Raji (cell line): ENCODE results near the gene PIK3C2G.

ENCODE experiments used
- POLR2A ChIP-seq: IDR thresholded peaks from 2 replicates; pipeline ENCODE4 v1.6.1; 2011; ENCODE audit warnings: low read depth, low read length, control low read depth; ENCODE audit not compliant: insufficient read depth

PIK3C2G gene

DNA sequence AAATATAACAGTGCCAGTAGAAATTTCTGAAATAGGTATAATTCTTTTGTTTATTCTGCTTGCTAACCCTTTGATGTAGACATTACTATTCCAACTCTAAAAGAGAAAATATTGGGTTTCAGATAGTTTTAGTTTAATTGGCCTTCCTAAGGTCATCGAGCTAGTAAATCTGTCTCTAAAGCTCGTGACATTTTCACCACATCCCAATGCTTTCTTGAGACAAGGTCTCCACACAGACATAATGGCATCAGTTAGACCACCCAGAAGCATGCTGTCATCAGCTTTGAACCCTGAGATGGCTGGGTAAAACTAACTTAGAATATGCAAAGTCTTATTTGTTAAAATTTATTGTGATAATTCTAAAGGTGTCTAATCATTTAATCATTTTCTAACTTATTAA is 52.0 kb downstream of the PIK3C2G start:
- TF ChIP-seq POLR2A = no peak

DNA sequence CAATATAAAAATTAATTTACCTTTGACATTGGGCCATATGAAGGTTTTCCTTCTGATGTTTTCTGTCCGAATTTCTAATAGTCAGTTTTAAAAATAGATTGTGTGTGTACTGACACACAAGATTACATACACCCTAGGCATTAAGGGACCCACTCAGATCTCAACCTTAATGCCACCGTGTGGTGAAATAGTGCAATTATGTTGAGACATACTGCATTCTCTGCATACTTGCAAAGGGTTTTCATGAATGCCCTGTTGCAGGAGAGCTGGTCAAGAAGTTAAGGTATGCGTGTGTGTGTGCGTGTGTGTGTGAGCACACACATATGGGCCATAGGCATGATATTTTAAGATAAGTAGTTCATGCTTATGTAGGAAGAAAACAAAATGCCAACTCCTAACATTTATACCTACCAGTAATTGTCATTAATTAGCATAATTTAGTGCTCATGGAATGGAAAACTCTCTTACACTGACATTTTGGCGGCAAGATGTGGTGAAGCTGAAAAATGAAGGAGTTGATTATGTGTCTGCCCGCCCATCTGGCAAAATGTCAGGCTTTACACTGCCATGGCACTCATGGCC is 58.8 kb downstream of the PIK3C2G start:
- no peak for TF ChIP-seq POLR2A

DNA sequence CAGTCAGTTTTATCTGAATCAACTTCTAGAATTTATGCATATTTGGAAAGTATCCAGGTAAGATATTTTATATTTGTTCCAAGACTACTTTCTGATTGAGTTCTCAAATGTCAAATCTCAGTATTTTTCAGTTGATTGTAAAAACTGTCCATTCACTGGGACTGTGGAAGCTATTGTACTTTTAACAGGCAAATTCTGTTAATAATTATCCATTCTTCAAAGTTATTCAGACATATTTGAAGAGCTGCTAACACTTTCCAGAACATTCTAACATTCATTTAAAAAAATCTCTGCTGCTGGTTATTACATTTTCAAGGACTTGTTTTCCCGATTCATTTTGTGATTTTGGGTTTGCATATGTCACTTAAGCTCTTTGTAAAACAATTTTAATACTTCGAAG is 59.7 kb downstream of the PIK3C2G start:
- no peak for TF ChIP-seq POLR2A

DNA sequence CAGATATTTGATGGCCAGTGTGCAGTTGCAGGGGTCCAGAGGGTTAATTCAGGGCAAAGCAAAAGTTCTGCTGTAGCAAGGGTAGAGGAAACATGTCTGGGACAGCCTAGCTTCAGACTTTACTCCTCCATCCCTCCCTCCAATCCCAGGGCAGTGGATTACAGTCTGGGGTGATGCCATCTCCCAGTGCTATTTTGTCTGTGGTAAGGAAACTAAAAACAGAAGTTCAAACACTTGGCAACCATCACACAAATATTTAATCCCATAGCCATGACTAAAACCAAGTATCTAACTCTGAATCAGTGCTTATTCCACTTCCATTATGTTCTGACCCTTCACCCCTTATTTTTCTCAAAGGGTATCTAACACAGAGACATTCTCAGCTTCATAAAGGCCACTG is 61.8 kb downstream of the PIK3C2G start:
- TF ChIP-seq POLR2A = no peak

DNA sequence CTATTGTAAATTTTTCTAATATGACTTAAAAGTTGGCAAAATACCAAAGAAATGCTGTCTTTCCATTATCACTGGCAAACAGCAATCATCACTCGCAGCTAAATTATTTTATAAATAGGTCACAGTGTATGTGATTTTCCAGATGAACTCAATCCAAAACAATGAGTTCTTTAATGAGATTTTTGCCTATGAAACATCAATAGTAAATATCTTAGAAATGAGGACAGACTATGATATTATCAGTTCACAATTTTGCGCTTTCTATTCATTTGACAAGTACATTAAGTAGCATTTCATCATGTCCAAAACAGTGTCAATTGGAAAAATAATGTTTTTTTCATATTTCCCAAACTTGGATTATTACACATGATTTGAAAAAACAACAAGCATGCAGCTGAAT is 65.7 kb downstream of the PIK3C2G start:
- TF ChIP-seq POLR2A = no peak

DNA sequence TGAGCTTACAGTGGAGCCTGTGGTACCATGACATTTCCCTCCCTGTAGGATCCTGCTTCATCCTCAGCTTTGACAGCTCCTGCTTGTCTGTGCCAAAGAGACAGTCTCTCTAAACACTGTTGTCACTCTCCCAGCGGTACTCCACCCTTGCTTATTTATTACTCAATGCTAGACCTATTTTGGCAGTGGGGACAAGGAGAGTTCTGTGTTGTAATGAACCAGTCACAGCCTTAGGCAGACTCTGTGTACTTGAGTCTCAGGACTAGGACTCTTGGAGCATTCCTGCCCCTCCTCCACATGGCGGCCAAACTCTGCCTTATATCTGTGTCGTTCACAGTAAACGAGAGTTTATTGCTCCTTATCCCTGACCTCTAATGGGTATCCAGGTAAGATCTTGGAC is 70.9 kb downstream of the PIK3C2G start:
- no peak for TF ChIP-seq POLR2A

DNA sequence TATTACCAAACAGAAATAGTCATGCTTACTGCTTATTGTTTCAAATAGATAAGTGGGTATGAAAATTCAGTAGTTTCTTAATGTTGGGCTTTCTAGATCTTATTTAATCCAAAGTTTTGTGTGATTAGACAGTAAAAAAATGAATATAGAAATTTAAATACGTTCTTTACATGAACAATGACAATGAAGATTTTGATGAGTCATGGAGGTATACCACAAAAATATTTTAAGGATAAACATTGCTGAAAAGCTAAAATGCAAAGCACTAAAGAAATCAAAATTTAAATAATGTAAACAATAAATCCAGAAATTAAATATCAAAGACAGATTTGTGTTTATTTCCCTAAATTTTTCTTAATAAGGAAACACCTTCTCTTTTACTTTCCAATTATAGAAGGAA is 78.3 kb downstream of the PIK3C2G start:
- TF ChIP-seq POLR2A = no peak

DNA sequence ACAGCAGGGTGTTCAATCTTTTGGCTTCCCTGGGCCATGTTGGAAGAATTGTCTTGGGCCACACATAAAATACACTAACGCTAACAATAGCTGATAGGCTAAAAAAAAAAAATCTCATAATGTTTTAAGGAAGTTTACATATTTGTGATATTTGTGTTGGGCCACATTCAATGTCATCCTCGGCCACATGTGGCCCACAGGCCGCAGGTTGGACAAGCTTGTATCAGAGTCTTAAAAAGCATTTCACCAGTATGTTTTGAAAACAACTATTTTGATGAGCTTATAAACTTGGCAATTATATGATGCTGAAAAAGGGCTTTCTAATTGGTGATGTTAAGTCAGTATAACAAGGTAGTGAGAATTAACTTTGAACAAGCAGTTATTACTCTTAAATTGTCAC is 78.9 kb downstream of the PIK3C2G start:
- TF ChIP-seq POLR2A = no peak

DNA sequence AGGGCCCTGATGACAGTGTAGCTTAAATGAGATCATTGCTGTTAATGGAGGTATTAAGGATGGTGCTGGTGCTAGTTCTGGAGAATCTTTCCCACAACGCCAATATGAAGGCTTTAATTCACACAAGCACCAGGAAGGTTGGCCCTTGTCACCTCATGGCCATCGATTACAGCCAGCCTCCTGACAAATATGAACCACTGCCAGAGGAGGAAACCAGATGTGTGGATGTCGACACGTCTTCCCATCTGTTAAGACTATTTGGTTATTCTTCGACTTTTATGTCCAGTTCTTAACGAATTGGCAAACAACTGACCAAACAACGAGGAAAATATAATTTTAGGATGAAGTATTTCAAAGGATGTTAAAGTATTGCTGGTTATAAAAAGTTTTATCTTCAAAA is 79.5 kb downstream of the PIK3C2G start:
- no peak for TF ChIP-seq POLR2A

DNA sequence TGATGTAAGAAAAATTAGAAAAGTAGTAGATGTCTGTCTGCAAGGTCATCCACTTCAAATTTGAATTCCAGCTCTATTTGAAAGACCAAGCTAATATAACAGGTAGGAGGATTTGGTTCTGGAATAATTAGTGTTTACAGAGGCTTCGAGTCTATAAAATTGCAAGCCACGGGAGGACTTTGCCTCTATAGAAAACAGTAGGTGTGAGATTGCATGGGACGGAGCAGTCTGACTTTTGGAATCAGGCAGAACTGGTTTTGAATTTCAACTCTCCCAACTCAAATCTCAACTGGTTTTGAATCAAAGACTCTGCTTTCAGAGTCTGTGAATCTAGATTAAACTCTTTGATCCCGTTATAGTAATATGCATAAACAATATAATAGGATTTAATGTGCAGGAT is 82.4 kb downstream of the PIK3C2G start:
- TF ChIP-seq POLR2A = no peak

DNA sequence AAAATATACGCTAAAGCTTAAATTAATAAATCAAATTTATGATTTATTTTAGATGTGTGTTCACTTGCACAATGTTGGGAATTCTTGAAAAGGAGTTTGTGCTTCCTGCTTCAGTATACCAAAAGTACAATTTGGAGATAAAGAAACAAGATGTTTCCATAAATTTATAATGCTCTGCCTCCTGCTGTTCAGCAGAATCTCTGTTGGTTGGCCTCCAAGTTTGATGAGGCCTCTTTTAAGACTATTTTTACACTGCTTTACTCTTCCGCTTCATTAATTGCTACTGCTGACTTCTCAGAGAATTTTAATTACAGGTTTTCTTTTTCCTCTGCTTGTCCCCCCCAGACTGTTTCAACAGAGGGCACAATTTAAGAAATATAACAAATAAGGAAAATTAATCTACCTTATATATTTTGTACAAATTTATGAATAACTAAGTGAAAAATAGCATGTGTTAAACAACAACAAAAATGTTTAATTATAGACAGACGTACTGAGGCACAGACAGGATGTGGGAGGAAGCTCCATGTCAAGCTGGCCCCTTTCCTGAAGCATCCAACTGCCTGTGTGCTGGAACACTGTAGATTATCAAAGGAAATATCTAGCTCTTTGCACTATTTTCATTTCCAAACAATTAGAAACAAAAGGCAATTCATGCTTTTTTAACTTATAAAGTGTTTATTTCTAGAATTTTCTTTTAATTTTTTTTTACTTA is 83.9 kb downstream of the PIK3C2G start:
- TF ChIP-seq POLR2A = no peak

DNA sequence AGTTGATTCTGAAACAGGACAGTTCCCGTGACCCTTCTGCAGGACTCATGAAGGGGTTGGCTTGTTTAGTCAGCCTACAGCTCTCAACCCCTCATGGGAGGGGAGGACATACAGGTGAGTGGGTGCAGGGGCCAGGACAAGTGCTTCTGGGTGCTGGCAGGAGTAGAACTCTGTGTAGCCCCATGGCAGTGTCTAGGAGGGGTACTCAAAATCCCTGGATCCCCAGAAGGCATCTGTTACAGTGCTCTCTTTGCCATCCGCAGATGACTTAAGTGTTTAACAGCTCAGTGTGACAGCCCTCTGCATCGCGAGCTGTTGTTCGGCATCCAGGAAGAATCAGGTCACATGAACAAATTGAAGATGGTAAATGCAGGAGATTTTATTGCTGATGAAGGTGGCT is 91.0 kb downstream of the PIK3C2G start:
- TF ChIP-seq POLR2A = no peak

DNA sequence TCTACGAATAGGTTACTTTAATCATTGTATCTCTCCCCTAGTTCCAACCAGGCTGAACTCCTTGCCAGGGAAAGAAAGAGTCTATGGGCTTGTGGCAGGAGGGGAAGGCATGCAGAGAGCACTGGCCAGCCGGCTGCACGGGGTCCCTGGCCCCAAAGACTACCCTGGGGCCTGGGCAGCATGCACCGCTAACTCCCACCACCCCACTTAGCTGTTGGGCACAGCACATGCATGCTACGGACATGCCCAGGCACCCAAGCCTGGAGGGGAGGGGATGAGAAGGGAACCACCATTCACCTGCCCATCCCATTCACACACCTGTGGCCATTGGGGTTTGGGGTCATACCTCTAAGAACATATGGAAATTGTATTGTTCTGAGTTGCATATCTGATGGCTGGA is 94.1 kb downstream of the PIK3C2G start:
- TF ChIP-seq POLR2A = no peak

DNA sequence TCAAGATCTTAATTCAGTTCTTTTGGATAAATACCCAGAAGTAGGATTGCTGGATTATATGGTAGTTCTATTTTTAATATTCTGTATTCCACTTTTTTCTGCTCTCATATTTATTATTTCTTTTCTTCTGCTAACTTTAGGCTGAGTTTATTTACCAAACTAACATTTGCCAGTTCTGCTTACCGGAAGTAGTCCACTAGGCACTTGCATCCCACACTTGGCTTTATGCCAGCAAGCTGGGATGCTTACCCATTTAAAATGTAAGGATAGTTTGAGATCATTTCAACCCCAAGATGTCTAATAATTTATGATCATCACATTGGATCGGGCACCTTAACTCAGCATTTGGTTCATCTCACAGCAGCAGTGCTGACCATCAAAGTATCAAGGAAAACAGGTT is 96.8 kb downstream of the PIK3C2G start:
- TF ChIP-seq POLR2A = no peak

DNA sequence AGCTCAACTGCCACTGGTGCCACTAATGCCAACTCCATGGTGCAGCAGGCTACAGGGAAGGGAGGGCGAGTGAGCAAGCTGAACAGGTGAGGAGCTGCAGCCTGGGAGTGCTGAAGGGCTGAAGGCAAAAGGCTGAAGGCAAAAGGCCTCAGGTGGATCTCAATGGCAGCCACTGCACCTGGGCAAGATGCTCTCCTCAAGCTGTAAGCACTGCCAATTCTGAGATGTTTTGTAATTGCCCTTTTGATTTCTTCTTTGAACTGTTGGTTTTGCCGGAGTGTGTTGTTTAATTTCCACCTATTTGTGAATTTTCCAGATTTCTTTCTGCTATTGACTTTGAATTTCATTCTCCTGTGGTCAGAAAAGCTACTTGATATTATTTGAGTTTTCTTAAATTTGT is 97.6 kb downstream of the PIK3C2G start:
- no peak for TF ChIP-seq POLR2A

DNA sequence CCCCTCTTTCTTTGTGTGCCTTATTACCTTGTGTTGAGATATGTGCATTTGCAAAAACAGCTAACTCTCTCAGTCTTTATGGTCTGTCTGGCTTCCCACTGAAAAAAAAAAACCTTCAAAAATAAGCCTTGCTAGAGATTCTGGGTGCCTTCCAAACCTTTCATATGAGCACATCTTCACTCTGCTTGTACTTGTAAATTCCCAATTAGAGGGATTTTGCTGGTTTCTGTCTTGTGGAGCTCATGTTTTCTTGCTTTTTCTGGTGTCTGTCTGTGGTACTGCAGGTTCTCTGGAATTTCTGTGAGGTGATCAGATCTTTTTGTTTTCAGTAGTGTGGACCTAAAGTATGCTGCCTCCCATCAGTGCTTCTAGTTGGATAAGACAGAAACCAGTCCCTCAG is 100.1 kb downstream of the PIK3C2G start:
- no peak for TF ChIP-seq POLR2A

DNA sequence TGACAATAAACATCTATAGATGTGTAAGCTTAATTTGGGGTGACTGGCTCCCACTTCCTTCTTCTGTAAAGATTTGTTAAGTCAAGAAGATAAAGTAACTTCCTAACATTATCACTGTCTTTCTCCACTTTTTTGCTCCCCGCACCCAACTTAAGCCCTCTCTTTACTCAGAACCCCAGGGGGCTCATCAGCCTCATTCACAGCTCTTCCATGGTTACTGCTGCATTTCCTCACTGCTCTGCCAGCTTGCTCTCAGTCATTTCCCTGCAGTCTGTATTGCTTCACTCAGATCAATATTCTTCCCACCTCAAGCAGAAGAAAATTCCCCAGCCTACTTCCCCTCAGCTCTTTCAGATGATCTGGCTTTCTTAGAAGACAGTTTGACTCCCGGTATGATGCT is 102.0 kb downstream of the PIK3C2G start:
- TF ChIP-seq POLR2A = no peak
